Prostate gland (tissue), 2 donors: ENCODE results near the gene SLC25A21.

Source experiments
- POLR2A ChIP-seq: fragments of 450-650 bp; IDR thresholded peaks from one replicate; pipeline ENCODE4 v1.6.1; 2016; ENCODE audit warnings: antibody characterized with exemption, mild to moderate bottlenecking
- TF ChIP-seq, protein P1 (sequence below), 4 experiments: fragments of 200-600 bp in 2 of 4; fragments of 450-650 bp in 2 of 4; sonication (generic) in 2 of 4; IDR thresholded peaks; 1 replicate in 3 of 4; 2 replicates in 1 of 4; pipeline ENCODE4 v1.5.1; 2016 to 2019; ENCODE audit warnings: antibody characterized with exemption in 4 of 4, mild to moderate bottlenecking in 2 of 4, moderate library complexity in 2 of 4

DNA sequence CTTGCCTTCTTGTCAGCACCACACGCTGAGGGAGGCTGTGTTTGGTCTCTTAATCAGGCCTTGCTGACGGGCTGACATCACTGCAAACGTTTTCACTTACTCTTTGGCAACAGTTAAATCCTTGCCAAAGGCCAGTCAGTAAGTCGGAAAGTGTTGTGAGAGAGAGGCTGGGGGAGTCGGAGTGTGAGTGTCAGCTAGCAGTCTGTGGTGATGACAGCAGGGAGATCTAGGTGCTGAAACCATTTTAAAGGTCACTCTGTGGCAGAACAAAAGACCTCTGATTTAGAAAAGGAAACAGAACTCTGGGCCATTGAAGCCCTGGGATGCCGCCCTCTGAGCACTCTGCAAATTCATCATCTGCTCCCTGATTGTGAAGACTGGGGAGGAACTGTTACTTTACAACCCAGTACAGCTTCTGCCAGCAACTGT is 367.3 kb downstream of the SLC25A21 start:
- TF ChIP-seq POLR2A, result no peak
- TF ChIP-seq, protein P1, sequence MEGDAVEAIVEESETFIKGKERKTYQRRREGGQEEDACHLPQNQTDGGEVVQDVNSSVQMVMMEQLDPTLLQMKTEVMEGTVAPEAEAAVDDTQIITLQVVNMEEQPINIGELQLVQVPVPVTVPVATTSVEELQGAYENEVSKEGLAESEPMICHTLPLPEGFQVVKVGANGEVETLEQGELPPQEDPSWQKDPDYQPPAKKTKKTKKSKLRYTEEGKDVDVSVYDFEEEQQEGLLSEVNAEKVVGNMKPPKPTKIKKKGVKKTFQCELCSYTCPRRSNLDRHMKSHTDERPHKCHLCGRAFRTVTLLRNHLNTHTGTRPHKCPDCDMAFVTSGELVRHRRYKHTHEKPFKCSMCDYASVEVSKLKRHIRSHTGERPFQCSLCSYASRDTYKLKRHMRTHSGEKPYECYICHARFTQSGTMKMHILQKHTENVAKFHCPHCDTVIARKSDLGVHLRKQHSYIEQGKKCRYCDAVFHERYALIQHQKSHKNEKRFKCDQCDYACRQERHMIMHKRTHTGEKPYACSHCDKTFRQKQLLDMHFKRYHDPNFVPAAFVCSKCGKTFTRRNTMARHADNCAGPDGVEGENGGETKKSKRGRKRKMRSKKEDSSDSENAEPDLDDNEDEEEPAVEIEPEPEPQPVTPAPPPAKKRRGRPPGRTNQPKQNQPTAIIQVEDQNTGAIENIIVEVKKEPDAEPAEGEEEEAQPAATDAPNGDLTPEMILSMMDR (IDR thresholded peaks at IDR 0.05), result no peak
